Stomach (tissue), 9 donors: ENCODE measurements around the gene ABCC10. TPM values are rescaled to one million over a fixed set of nuclear protein-coding genes. Genes with fewer than 3 reads are reported as not detected.

Experiments
- DNase-seq, 2 donors: peaks; one replicate each; pipeline versions ENCODE4 v3.0.0 to v3.0.0-alpha.2; 2013 to 2019
- H3K27ac ChIP-seq, 5 donors: fragments of 200-600 bp in 4 of 5; sonication (generic) in 4 of 5; one replicate each; pipeline ENCODE4 v1.5.1; 2013 to 2019; ENCODE audit warnings: mild to moderate bottlenecking in 1 of 5, moderate library complexity in 1 of 5
- H3K27me3 ChIP-seq, 3 donors: fragments of 200-600 bp; sonication (generic); one replicate each; pipeline ENCODE4 v1.5.1; 2017 to 2019; ENCODE audit warnings: mixed run types in 1 of 3
- H3K36me3 ChIP-seq, 4 donors: fragments of 200-600 bp; sonication (generic); 1 replicate in 3 of 4; 2 replicates in 1 of 4; pipeline ENCODE4 v1.5.1; 2016 to 2019
- H3K4me1 ChIP-seq, 4 donors: fragments of 200-600 bp; sonication (generic); one replicate each; pipeline ENCODE4 v1.5.1; 2016 to 2019
- H3K4me3 ChIP-seq, 4 donors: fragments of 200-600 bp; sonication (generic) in 3 of 4; one replicate each; pipeline ENCODE4 v1.5.1; 2016 to 2019; ENCODE audit warnings: mild to moderate bottlenecking in 1 of 4
- H3K9me3 ChIP-seq, 4 donors: fragments of 200-600 bp; sonication (generic); one replicate each; pipeline ENCODE4 v1.5.1; 2016 to 2019
- EP300 ChIP-seq: sonication (generic); formaldehyde crosslinking; IDR thresholded peaks from one replicate; pipeline ENCODE4 v1.6.1; 2017; ENCODE audit warnings: antibody characterized with exemption
- POLR2A ChIP-seq, 4 donors: fragments of 450-650 bp; IDR thresholded peaks; one replicate each; pipeline ENCODE4 v1.6.1; 2016; ENCODE audit warnings: antibody characterized with exemption in 4 of 4, control low read depth in 2 of 4, mild to moderate bottlenecking in 1 of 4, moderate library complexity in 1 of 4
- POLR2AphosphoS5 ChIP-seq, 3 donors: sonication (generic); formaldehyde crosslinking; IDR thresholded peaks; one replicate each; pipeline ENCODE4 v1.6.1; 2016; ENCODE audit warnings: antibody characterized with exemption in 3 of 3
- WGBS, 5 donors: extraction: QIAGEN DNeasy Blood & Tissue Kit in 3 of 5; methylation state at CpG; one replicate each; pipeline versions ENCODE4 v1.1.5 to v1.1.7; 2013 to 2018; 5-methylcytosine and 5-hydroxymethylcytosine counted together
- intact Hi-C: fragments of 100-400 bp; cut with DNase I; formaldehyde crosslinking; loops from one replicate; pipeline ENCODE4 v1.15.1; 2023; ENCODE audit warnings: low total_unique reads
- polyA plus RNA-seq, 3 donors: library from polyadenylated mRNA; stranded (reverse); fragments of 200-250 nt; gene quantifications; one replicate each; pipeline ENCODE4 v1.2.3, GENCODE V29; 2013
- total RNA-seq, 5 donors: library from RNA; depleted of rRNA; stranded (reverse); fragments of >200 nt; gene quantifications; one replicate each; pipeline versions ENCODE4 v1.1.0 to v1.2.3, GENCODE V29; 2014 to 2016
- TF ChIP-seq, protein P1 (sequence below), 7 experiments: fragments of 450-650 bp in 4 of 7; fragments of 200-600 bp in 3 of 7; sonication (generic) in 3 of 7; IDR thresholded peaks; one replicate each; pipeline ENCODE4 v1.5.1; 2016 to 2019; ENCODE audit warnings: antibody characterized with exemption in 7 of 7, control low read depth in 2 of 7, mild to moderate bottlenecking in 1 of 7
- donor health status: healthy with polysubstance abuse.
- donor health status: Bipolar disorder and iron deficiency.
- donor health status: healthy.

ABCC10 gene
- total and polyA plus RNA-seq, 8 donors: 7.9 to 67.4 (median 29.6) TPM

DNA sequence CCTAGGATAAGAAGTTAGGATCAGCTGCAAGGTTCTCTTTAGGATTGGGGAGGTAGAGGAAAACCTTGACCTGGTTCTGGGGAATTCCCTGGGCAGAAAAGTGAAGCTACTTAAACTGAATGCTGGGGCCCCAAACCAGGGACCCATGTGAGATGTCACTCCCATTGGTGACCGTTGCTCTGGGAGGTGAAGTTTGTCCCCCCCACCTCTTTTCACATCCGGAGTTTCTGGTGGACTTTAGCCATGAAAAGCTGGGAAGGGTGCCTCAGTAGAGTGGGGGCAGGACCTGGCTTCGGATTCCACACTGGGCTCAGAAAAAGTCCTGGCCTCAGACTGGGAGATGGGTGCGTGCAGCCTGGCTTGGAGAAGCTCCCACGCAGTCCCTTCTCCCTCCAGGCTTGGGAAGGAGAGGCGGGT, 63.2 kb downstream of the ABCC10 start:
- Histone ChIP-seq H3K4me3 (no peak overlapping the region), H3K36me3 (peaks cover 0 to 28% (median 20%) of the 10 kb centered on the region in 4 donors), H3K27me3 (no peaks in the 10 kb centered on the region), H3K27ac (no peak overlapping the region), H3K9me3 (no peaks in the 10 kb centered on the region), H3K4me1 (peaks cover 16 to 38% (median 19%) of the 10 kb centered on the region in 4 donors)
- no peak for TF ChIP-seq POLR2A (IDR thresholded peaks at IDR 0.05)
- no peak for TF ChIP-seq POLR2AphosphoS5 (IDR thresholded peaks at IDR 0.05)
- no peak for TF ChIP-seq EP300
- TF ChIP-seq, protein P1, sequence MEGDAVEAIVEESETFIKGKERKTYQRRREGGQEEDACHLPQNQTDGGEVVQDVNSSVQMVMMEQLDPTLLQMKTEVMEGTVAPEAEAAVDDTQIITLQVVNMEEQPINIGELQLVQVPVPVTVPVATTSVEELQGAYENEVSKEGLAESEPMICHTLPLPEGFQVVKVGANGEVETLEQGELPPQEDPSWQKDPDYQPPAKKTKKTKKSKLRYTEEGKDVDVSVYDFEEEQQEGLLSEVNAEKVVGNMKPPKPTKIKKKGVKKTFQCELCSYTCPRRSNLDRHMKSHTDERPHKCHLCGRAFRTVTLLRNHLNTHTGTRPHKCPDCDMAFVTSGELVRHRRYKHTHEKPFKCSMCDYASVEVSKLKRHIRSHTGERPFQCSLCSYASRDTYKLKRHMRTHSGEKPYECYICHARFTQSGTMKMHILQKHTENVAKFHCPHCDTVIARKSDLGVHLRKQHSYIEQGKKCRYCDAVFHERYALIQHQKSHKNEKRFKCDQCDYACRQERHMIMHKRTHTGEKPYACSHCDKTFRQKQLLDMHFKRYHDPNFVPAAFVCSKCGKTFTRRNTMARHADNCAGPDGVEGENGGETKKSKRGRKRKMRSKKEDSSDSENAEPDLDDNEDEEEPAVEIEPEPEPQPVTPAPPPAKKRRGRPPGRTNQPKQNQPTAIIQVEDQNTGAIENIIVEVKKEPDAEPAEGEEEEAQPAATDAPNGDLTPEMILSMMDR (IDR thresholded peaks at IDR 0.05): no peak
- intact Hi-C loops: no loop called here
- no peak for DNase-seq
- 41 to 84% (median 75%) methylated on average over 3 to 6 of the region's 6 CpGs for WGBS, 5 donors

DNA sequence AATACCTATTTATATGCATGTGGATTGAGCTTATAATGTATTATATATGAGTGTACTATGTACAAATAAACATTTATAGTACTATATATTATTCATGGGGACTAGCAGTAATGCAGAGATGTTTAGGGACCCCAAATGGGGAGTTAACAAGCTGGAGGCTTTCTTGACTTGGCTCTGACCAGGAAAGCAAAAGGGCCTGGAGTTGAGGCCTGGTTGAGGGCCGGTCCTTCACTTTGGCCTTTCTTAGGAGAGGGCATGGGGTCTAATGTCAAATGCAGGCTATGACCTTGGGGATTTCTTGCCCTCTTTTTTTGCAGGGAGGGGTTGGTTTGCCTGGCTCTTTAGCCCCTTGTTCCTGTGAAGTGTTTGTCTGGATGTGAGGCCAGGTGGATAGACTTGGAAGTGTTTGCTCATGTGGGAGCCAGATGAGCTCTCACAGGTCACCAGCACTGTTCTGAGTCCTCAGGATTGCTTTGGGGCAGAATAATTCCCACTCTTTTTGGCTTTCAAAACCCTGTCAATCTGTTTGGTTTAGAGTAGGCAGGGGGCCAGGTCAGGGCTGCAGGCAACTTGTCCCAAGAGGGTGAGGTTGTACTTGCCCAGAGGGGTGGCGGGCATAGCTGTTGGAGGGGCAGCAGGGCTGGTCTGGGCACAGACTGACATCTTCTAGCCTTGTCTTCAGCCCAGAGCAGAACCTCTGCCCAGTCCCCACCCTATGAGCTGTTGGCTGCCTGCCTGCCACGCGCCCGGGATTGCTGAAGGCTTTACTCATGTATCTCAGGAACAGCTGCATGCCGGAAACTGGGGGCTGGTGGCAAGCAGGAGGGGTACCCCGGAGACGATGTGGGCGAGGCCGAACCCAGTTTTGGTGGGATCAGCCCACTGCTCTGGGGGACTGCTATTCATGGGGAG, 64.7 kb downstream of the ABCC10 start:
- Histone ChIP-seq H3K4me3 (no peak overlapping the region), H3K27me3 (no peaks in the 10 kb centered on the region), H3K4me1 (peaks cover 15 to 50% (median 32%) of the 10 kb centered on the region in 4 donors), H3K36me3 (peaks cover 0 to 15% (median 9%) of the 10 kb centered on the region in 4 donors), H3K9me3 (no peaks in the 10 kb centered on the region), H3K27ac (peak overlapping the region in 3 of 5 donors; percentile 42 to 55 (median 51))
- intact Hi-C loops: no loop called here
- WGBS, 5 donors: 21 to 43% (median 36%) methylated on average over 10 of the region's 10 CpGs
- DNase-seq: peak; percentile 76 to 79
- TF ChIP-seq, protein P1 (IDR thresholded peaks at IDR 0.05): no peak
- peak in 1 of 3 donors; percentile 49 for TF ChIP-seq POLR2AphosphoS5 (IDR thresholded peaks at IDR 0.05)

DNA sequence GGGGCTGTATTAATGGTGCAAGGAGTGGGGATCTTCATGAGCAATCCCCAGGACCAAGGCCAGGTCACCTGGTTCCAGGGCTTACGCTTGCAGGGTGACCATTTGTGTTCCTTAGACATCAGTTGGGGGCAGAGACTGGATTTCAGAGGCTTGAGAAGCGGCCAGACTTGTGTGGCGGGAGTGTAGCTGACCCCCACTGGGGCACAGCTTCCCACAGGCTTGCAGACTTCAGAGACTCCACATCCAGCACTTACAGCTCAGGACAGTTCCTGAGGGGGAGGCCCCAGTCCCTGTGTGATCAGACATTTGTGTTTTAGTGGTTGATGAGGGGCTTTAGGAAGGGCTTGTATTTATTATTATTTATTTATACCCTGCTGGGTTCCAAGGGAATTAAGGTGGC, 65.3 kb downstream of the ABCC10 start:
- Histone ChIP-seq H3K4me3 (no peak overlapping the region), H3K36me3 (peaks cover 0 to 17% (median 9%) of the 10 kb centered on the region in 4 donors), H3K27me3 (no peaks in the 10 kb centered on the region), H3K4me1 (peaks cover 15 to 50% (median 34%) of the 10 kb centered on the region in 4 donors), H3K9me3 (no peaks in the 10 kb centered on the region), H3K27ac (peak overlapping the region in 2 of 5 donors; percentile 51 to 55)
- no peak for DNase-seq
- intact Hi-C loops: no loop called here
- no peak for TF ChIP-seq EP300
- TF ChIP-seq, protein P1 (IDR thresholded peaks at IDR 0.05): no peak
- no peak for TF ChIP-seq POLR2A (IDR thresholded peaks at IDR 0.05)
- no peak for TF ChIP-seq POLR2AphosphoS5 (IDR thresholded peaks at IDR 0.05)
- WGBS, 5 donors: 69 to 76% (median 71%) methylated on average over 2 to 3 of the region's 3 CpGs

DNA sequence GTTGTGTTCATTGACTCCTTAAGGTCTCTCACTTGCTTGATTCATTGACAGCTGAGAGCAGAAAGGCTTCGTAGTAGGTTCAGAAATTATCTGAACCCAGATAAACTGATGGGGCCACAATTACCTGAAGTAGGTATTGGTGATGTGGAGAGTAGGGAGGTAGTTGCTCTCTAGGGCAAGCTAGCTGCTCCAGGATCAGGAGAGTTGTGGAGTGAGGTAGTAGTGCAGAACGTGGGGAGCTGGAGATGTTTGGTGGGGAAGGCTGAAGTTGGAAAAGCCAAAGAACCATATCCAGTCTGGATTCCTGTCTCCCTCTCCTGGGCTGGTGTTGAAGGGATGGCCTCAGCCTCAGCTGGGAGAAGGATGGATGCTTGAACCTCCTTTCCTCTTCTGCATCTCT, 65.9 kb downstream of the ABCC10 start:
- 41 to 72% (median 52%) methylated on average over 2 of the region's 2 CpGs for WGBS, 5 donors
- intact Hi-C loops: no loop called here
- Histone ChIP-seq H3K27ac (peak overlapping the region in 1 of 5 donors; percentile 42), H3K4me3 (no peak overlapping the region), H3K4me1 (peaks cover 15 to 50% (median 34%) of the 10 kb centered on the region in 4 donors), H3K9me3 (no peaks in the 10 kb centered on the region), H3K27me3 (no peaks in the 10 kb centered on the region), H3K36me3 (peaks cover 4 to 23% (median 15%) of the 10 kb centered on the region in 4 donors)
- no peak for DNase-seq
- TF ChIP-seq EP300 (no peak), POLR2A (IDR thresholded peaks at IDR 0.05) (no peak), POLR2AphosphoS5 (IDR thresholded peaks at IDR 0.05) (no peak)
- TF ChIP-seq, protein P1 (IDR thresholded peaks at IDR 0.05): no peak
